ENCODE data around the gene KSR2.
"Not testable (repeated sequence)": the region's sequence is repeated elsewhere in the genome, so short reads cannot be mapped to it uniquely, and the experiment has no call there.

Gene KSR2

GRCh38 chr12:117872546-117873169 is 96.1 kb downstream of the KSR2 start:
- H3K4me3 ChIP-seq (ENCODE audit: low read depth, low read length): no peak overlapping the region
- TF ChIP-seq CTCF (IDR thresholded peaks at IDR 0.05; ENCODE audit: borderline replicate concordance, insufficient read depth, low read depth, low read length): no peak

GRCh38 chr12:117869551-117869950 is 99.2 kb downstream of the KSR2 start:
- no peak for TF ChIP-seq CTCF (IDR thresholded peaks at IDR 0.05; ENCODE audit: borderline replicate concordance, insufficient read depth, low read depth, low read length)
- H3K4me3 ChIP-seq (ENCODE audit: low read depth, low read length): no peak overlapping the region

DNA sequence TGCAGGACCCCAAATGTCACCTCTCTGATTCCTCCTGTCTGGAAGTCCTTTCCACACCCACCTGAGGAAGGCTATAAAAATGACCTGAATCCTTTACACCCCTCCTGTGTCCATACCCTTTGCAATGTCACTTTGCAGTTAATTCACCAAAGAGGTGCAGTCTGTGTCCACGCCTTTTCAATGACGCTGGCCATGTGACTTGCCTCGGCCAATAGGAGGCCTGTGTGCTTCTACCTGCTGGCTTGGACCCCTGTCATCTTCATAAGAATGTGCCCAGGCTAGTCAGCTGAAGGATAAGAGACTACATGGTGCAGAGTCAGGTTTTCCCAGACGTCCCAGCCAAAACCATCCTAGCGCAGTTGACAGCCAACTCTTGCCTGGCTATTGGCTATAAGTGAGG is 101.4 kb downstream of the KSR2 start:
- H3K4me3 ChIP-seq (ENCODE audit: low read depth, low read length): no peak overlapping the region
- no peak for TF ChIP-seq CTCF (IDR thresholded peaks at IDR 0.05; ENCODE audit: borderline replicate concordance, insufficient read depth, low read depth, low read length)

- H3K4me3 ChIP-seq (ENCODE audit: low read depth, low read length): no peak overlapping the region
- no peak for TF ChIP-seq CTCF (IDR thresholded peaks at IDR 0.05; ENCODE audit: borderline replicate concordance, insufficient read depth, low read depth, low read length)
These were observed 103.3 kb downstream of the KSR2 start for GRCh38 chr12:117865505-117865904.

DNA sequence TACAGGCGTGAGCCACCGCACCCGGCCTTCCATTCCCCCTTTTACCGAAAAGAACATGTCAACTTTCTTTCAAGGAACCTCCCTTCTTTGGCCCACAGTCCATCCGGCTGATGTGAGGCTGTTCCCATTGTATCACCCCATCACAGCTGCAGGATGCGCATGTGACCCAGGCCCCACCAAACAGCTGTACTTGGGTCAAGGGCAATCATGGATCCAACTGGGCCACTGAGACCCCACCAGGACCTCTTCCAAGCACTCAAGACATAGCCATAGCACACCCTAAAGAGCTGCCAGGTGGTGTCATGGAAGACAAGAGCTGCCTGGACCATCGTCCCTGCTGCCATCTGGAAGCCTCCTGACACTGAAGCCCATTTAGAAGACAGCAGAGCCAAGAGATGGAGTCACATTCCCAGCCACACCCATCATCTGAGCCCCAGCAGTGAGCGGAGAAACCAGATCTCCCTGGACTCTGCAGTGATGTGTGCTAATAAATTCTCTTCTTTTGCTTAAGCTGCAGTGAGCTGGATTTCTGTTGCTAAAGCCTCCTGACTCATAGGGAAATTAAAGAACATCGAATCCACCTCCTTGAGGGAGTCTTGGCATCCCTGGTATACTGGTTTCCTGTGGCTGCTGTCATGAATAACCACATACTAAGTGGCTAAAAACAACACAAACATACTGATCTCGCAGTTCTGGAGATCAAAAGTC is 105.6 kb downstream of the KSR2 start:
- no peak for TF ChIP-seq CTCF (IDR thresholded peaks at IDR 0.05; ENCODE audit: borderline replicate concordance, insufficient read depth, low read depth, low read length)

DNA sequence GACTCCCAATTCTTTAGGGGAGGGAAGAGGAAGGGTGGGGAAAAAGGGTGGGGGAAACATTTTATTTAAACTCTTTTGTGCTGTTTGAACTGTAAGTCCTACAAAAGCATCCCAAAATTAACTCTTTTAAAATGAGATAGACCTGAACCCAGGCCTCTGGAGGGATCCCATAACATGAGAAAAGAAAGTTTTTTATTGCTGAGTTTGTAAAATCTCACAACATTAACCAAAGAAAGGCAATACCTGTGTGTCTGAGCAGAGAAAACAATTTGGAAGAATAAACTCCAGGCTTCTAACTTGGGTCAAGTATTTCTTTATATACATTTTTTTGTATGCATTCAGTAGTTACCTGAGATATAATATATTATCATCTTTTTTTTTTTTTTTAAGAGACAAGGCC is 107.1 kb downstream of the KSR2 start:
- no peak for TF ChIP-seq CTCF (IDR thresholded peaks at IDR 0.05; ENCODE audit: borderline replicate concordance, insufficient read depth, low read depth, low read length)
- H3K4me3 ChIP-seq (ENCODE audit: low read depth, low read length): no peak overlapping the region

More for the DNA sequence above, 105.6 kb downstream of the KSR2 start:
- no peak overlapping the region for H3K4me3 ChIP-seq (ENCODE audit: low read depth, low read length)

GRCh38 chr12:117860787-117861290 is 108.0 kb downstream of the KSR2 start:
- H3K4me3 ChIP-seq (ENCODE audit: low read depth, low read length): not testable (repeated sequence)

All from GM12875 (cell line).